HG02588 (cell line): Measurements from ENCODE around the gene CD8A.
A peak's percentile ranks its signal among the peaks of the same experiment; 100 is the strongest.

Experiments used
- ATAC-seq: cut with Tn5 transposase; IDR thresholded peaks from one replicate; pipeline ENCODE4 v1.9.1; 2021; ENCODE audit warnings: mild to moderate bottlenecking, moderate library complexity; ENCODE audit not compliant: unreplicated experiment

The CD8A gene

DNA sequence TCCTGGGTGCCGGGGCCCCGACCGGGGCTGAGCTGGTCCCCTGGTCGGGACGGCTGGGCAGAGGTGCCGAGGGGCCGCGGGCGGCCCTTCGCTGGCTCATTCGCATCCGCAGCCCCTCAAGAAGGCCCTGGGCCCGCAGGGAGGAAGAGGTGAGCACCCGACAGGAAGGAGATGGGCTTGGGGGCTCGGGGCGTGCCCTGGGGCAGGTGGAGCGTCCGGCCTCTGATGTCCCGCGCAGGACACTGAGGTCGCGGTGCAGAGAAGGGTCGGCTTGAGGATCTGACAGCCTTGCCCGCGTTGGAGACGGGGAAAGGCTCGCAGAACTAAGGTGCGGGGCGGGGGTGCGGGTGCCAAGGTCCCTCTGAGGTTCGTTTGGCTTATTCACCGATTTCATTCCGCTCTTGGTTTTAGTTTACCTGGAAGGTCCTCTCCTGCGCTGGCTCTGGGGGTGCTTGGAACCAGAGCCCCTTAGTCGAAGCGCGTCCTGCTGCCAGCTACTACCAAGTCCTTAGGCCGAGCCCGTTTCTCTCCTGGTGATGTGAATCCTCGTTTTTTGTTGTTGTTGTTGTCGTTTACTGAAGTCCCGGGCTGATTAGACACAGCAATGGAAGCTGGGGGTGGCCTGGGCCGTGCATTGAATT lies 18.9 kb upstream of the CD8A start:
- no peak for ATAC-seq

DNA sequence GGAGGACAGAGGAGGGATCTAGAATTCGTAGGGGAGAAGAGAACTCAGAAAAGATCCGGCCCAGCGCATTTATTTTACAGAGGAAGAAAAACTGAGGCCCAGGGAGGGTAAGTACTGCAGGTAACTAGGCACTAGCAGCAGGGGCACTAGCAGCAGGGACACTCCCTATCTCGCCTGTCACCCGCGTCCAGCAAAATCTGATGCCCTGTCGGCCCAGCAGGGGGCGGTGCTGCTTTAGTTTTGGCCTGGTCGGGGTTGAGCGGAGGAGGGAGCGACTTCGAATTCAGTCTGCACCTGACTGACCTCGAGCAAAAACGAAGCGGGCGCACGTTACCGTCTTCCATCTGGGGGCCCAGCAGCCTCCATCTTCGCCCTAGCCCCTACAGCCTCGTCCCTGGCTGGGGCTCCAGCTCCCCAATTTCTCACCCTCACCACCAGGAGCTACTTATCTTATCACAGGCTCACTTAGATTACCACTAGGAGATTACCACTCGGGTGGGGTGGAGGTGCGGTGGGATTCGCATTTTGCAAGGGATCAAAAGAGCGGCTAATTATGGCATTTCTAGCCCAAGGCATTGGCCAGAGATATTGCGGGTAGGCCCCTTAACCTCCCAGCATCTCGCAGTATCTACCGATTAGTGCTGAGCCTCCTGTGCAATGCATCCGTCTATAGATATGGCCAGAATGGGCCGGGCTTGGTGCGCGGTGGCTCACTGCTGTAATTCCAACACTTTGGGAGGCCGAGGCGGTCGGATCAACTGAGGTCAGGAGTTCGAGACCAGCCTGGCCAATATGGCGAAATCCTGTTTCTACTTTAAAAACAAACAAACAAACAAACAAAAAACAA lies 17.8 kb upstream of the CD8A start:
- peak; percentile 88 for ATAC-seq

DNA sequence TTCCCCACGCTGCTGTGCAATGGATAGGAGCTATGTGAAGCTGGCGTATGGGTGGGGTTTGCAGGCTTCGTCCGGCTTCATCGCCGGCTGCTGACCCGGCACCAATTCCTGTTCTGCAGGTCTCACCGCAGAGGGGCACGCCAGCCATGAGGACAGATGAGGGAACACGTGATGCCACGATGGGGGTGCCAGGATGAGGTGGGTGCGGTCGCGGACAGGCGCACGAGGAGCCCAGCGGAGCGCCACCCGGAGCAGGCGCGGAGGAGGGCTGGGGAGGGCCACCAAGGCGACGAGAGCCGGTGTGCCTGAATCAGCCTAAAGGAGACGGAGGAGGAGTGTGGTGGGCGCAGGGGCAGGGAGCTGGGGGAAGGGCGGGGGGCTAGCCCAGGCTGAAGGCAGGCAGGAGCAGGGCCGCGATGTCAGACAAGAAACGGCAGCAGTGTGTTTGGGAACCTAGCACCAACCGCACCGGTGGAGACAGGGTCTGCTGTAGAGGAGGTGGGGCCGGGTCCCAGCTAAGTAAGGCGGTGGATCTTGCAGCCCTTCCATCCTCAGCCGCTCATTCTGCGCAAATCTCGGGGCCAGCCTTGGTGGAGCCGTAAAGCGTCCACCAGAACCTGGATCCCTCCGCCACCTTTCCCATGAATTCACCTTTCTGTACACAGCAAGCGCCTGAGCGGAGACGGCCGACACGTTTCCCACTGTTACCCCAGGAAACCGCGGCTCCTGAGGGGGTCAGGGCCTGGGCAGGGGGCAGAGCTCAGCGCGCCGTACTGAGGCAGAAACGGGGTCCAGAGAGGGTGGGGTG lies 17.0 kb upstream of the CD8A start:
- peak; percentile 9 for ATAC-seq

DNA sequence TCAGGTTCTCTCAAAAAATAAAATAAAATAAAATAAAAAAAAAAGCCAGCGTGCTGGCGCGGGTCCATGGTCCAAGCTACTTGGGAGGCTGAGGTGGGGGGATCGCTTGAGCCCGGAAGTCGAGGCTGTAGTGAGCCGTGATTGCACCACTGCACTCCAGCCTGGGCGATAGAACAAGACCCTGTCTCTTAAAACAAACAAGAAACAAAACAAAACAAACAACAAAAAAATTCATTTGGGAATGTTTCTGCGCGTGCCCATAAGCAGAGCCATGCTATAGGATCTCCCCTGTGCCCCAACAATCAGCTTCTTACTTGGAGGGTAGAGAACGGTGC lies 16.4 kb upstream of the CD8A start:
- ATAC-seq = no peak

DNA sequence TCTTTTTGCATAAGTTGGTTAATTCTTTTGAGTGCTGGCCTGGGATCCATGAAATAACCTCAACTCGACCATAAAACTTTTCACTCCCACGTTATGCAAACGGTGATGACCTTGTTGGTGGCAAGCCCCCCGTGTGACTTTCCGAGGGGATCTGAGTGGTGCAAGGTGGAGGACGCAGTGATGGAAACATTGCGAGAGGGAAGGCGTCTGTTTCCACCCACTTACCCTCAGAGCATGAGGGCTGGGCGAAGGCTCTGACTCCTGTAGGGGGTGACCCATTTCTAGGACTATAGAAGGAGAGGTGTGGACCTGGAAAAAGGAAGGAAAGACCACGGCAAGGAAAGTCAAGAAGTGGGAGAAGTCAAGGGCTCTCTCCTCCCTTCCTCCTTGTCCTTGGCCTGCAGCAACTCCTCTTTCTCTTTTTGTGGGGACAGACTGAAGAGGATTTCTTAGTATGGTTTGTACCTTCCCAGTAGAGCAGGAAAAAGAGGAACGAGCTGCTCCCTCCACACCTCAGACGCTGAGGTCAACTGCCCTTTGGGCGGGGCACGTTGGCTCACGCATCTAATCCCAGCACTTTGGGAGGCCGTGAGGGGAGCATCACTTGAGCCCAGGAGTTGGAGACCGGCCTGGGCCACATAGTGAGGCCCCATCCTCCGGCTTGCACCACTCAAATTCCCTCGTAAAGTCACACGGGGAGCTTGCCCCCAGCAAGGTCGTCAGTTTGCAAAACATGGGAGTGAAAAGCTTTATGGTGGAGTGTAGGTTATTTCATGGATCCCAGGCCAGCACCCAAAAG lies 15.5 kb upstream of the CD8A start:
- ATAC-seq = no peak

DNA sequence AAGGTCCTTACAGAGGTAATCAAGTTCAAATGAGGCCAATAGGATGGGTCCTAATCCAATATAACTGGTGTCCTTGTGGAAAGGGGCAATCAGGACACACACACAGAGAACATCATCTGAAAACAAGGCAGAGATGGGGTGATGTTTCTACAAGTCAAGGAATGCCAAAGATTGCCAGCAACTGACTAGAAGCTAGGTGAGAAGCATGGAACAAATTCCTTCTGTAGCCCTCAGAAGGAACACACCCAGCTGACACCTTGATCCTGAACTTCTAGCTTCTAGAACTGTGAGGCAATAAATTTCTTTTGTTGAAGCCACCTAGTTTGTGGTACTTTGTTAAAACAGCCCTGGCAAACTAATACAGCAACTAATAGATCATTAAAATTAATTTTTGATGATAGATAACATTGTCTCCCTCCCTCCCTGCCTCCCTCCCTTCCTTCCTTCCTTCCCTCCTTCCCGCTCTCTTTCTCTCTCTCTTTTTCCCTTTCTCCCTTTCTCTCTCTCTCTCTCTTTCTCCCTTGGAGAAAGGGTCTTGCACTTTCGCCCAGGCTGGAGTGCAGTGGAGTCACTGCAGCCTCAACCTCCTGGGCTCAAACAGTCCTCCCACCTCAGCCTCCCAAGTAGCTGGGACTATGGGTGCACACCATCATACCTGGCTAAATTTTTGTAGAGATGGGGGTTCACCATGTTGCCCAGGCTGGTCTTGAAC lies 10.3 kb upstream of the CD8A start:
- no peak for ATAC-seq

DNA sequence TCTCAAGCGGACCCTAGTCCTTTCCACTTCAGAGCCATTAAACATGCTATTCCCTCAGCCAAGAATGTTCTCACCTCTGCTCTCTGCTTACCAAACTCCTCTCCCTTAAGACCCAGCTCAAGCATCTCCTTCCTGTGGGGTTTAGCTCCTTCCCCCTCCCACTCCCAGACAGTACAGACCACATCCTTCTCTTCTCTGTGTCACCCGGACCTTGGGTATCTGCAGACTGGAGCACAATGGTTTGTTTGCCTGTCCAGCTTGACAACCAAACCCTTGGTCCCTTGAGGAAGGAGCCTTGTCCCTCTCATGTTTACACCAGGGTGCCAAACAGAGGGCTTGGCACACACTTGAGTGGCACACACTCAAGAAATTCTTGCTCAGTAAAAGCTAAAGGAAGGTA lies 4.1 kb upstream of the CD8A start:
- ATAC-seq = no peak

DNA sequence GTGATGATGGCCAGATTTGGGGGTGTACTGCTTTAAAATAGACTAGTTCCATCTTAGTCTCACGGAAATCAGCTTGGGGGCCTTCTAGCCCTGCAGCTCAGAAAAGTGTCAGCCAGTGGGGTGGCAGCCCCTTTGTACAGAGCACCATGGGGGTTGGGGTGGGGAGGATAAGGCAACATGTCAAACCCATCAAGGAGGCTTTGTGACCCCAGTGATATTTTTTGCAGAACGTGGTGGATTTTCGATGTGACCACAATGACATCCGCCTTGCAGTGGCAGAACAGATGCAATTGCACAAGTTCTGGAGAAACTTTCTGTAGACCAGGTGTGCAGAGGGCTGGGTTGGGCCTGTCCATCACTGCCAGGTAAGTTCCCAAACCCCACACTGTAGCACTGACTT lies 3.0 kb upstream of the CD8A start:
- no peak for ATAC-seq

DNA sequence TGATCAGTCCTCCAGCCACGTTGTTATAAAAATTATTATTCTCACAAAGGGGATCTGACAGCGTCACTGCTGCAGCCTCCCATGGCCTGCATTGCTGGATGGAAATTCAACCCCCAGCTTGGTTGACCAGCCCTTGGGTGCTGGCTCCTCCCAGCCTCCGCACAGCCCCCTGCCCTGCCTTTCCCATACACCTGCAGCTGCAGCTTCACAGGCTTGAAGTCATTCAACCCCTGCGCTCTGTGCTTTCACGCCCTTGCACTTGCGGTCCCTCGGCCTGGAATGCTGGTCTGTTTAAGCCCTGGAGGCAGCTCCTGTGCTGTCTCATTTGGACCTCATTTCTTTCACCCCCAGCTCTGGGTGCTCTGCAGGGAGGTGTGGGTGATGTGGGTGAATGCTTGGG lies 860 bp upstream of the CD8A start:
- ATAC-seq = no peak

DNA sequence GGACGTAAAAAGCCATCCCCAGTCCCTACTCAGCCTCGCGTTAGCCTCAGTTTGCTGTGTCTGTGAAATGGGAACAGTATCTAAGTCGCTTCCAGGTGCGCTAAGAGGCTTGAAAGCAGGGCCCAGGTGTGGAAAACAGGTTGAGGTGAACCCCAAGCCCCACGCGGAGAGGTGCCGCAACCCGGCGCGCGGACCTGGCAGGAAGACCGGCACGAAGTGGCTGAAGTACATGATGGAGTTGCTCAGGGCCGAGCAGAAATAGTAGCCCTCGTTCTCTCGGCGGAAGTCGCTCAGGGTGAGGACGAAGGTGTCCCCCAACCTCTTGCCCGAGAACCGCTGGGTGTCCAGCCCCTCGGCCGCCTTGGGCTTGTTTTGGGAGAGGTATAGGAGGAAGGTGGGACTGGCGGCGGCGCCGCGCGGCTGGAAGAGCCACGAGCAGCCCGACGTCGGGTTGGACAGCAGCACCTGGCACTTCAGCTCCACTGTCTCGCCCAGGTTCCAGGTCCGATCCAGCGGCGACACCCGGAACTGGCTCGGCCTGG lies 508 bp downstream of the CD8A start:
- no peak for ATAC-seq

DNA sequence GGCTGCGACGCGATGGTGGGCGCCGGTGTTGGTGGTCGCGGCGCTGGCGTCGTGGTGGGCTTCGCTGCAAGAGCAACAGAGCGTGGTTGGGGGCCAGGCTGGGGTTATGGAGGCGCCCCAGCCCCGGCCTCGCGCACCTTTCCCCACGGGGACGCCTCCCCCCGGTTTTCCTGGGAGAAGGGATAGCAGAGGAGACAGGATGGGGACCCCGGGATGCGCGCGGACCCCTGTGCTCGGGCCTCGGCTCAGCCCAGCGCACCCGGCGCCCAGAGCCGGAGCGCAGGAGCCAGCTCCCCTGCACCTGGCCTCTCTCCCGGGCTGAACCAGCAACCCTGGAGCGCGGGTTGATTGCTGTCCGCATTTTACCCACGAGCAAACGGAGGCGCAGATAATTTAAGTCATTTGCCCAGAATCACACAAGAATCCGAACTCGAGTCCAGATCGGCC lies 1.0 kb downstream of the CD8A start:
- no peak for ATAC-seq

DNA sequence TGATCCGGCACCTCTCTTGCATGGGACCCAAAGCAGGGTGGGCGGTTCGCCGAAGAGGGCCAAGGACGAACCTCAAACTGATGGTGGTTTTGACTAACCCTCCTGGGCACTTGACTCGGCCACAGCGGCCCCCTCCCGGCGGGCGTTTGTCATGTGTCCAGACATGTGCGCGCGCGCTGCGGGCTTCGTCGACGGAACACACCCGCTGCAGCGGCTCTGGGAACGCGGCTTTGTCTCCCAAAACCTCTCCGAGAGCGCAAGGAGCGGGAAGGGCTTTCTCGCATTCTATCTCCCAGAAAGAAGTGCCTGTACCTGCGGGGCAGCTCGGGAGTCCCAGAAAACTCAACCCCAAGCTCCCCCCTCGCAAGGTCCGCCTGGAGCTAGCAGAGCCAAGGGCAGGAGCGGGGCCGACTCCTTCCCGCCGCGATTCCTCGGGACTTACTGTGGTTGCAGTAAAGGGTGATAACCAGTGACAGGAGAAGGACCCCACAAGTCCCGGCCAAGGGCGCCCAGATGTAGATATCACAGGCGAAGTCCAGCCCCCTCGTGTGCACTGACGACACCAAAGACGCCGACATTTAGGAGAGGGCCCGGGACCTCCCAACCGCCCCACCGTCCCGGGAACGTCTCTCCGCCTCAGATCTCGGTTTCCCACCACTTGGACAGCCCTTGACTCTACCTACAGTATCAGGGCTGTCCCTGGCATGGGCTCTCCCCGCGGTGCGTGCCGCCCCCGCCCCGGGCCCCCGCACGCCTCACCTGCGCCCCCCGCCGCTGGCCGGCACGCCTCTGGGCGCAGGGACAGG lies 1.6 kb downstream of the CD8A start:
- ATAC-seq = no peak

DNA sequence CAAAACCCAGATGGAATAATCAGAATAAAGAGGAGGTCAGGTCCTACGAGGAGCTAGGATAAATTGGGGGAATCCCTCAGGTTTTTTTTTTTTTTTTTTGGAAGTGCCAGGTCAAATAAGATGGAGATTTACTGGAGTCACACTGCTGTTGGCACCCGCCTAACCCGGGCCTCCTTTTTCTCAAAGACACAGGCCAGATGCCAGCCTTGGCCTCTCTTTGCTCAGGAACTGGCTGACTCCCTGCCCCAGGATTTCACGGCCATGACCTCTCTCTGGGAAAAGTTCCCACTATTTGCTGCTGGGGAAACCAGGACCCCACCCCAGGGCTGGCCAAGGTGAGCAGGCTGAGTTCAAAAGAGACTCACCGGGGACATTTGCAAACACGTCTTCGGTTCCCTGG lies 2.5 kb downstream of the CD8A start:
- ATAC-seq = no peak

DNA sequence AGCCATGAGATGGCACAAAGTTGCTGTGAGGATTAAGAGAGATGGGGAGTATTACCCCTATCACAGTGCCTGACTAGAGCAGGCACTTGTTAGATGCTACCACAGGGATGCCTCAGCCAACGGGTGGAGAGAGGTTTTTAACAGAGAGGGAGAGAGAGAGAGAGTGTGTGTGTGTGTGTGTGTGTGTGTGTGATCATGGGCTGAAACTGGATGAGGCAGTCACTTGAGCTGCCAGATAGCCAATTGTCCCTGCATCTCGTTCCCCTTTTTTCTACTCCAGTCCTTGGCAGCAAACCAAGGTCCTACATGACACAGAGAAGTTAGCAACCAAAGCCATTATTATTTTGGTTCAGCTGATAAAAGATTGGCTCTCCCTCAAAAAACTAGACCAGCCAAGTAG lies 3.0 kb downstream of the CD8A start:
- ATAC-seq = no peak

DNA sequence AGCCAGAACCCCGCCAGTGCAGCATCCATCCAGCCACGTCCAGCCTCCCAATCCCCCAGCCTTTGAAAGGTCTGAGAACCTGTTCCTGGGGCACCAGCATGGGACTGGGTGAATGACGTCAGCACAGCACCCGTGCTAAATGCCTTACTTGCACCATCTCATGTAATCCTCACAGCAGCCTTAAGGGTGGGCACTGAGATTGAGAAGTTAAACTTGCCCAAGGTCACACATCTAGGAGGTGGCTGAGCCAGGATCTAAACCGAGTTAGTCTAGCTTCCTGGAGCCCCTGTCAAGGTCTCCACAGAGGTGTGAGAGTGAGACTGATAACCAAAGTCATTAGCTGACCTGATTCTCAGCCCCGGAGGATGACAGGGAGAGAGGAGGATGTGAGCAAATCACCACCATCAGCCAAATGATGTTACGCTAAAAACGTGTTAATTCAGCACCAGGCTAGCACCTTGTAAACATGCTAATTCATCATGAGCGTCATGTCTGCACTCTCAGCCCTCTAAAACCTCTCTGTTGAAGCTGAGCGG lies 4.6 kb downstream of the CD8A start:
- ATAC-seq = no peak

DNA sequence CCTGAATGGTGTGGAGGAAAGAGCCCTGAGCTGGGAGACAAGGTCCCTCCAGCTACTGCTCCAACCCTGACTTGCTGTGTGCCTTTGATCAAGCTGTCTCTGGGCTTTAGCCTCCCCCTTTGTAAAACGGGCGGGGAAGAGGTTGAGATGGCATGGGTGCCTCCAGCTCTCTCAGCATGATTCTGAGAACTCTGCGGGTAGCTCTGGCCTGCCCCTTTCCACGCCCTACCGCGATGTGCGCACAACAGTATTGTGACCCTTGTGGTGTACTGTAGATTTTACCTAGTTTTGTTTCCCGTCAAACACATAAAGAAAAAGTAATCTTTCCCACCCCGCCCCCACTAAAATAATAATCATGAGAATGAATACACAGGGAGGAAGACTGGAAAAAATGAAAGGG lies 5.3 kb downstream of the CD8A start:
- ATAC-seq = no peak

DNA sequence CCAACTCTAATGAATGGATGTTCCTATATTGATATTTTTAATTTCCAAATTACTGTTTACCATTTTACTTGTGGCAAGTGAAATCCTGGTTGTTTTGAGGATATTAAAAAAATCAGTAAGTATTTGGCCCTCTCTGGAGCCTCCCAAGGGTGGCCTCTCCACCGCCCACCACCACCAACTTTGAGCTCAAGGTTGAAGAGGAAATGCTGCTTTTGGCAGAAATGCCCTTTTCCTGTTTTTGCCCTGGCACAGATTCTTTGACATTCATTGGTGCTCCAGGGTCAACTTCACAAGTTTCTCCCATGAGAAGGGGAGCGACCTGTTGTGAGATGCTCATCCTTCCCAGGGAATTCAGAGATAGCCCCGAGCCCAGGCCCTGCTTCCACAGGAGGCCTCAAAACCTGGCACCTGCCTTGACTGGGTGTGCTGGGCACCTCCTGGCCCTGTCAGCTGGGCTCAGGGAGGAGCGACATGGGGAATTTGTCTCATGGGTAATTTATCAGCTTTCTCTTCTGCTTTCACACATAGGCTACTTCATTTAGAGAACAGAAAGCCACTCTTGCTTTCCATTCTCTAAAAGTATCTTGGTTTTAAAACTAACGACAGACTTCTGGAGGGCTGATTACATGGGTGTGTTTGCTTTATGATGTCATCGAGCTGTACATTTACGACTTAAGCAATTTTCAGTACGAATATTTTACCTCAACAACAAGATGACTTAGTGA lies 6.9 kb downstream of the CD8A start:
- peak; percentile 99 for ATAC-seq

DNA sequence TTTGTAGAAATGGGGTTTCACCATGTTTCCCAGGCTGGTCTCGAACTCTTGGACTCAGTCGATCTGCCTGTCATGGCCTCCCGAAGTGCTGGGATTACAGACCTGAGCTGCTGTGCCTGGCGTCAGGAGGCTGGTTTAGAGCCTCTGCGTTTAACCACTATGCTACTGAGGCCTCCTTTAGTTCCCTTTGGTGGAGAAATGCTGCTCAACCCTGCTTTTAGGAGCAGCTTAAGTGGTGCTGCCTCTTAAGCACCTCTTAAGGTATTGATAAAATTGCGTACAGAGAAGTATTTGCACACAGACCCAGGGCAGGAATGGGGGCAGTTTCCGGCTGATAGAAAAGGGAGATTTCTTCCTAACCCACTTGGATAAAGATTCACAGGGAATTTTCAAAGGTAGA lies 8.0 kb downstream of the CD8A start:
- ATAC-seq = no peak
